Fibroblast of lung (primary cell): ENCODE results near the gene CAMTA1.

ENCODE experiments used
- CTCF ChIP-seq, 2 donors: IDR thresholded peaks in 1 of 2; conservative IDR thresholded peaks in 1 of 2; 1 replicate in 1 of 2; 2 replicates in 1 of 2; pipeline ENCODE4 v1.5.1; 2011 to 2012; ENCODE audit warnings: low read length in 2 of 2, control low read depth in 1 of 2, inconsistent platforms in 1 of 2, low read depth in 1 of 2, mild to moderate bottlenecking in 1 of 2
- EZH2 ChIP-seq: IDR thresholded peaks from 2 replicates; pipeline ENCODE4 v1.5.1; 2012; ENCODE audit warnings: low read length, control low read depth, mild to moderate bottlenecking; ENCODE audit errors: missing control alignments

GRCh38 chr1:6941786-6942185 lies 156.5 kb downstream of the CAMTA1 start:
- TF ChIP-seq CTCF (conservative IDR thresholded peaks at IDR 0.05 in 1 of 2, IDR thresholded peaks at IDR 0.05 in 1 of 2; ENCODE audit: low read depth in 1 of 2, low read length in 2 of 2) (no peak), EZH2 (no peak)
